GM21360 (cell line): ENCODE results near the gene ERCC6L.
"Not testable (repeated sequence)": the region's sequence is repeated elsewhere in the genome, so short reads cannot be mapped to it uniquely, and the experiment has no call there.

ENCODE experiments used
- ATAC-seq: cut with Tn5 transposase; IDR thresholded peaks from one replicate; pipeline ENCODE4 v1.9.1; 2021; ENCODE audit warnings: mild to moderate bottlenecking, moderate library complexity; ENCODE audit not compliant: unreplicated experiment

Gene ERCC6L

DNA sequence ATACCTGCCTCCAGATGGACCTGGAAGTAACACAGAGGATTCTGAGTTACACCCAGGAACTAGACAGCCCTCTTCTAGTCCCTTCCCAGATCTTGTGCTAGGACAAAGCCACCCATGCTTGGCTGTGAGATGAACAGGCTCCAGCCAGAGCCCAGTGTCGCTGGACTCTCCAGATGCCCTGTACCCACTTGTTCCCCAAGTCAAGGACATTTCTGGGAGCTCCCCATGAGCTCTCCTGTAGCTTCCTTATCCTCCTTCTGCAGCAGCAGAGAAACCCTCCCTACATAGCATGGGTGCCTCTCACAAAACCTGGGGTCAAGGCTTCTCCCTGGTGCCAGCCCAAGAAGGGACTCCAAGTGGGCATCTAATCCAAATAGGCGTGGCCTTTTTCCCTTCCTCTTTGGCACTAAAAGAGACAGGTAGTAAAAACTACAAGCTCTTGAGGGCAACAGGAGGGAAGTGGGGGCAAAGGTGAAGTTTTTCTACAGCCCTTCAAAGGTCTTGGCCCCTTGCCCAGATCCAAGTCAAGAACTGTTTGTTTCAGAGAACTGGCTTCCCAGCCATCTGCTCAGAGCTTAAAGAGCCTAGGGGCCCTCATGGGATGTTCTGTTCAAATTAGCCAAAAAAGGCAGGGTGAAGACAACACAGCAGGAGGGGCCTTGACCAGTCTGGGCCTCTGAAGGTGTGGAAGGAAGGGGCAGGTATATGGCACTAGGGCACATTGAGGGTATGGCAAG, 8.5 kb upstream of the ERCC6L start:
- ATAC-seq = no peak

DNA sequence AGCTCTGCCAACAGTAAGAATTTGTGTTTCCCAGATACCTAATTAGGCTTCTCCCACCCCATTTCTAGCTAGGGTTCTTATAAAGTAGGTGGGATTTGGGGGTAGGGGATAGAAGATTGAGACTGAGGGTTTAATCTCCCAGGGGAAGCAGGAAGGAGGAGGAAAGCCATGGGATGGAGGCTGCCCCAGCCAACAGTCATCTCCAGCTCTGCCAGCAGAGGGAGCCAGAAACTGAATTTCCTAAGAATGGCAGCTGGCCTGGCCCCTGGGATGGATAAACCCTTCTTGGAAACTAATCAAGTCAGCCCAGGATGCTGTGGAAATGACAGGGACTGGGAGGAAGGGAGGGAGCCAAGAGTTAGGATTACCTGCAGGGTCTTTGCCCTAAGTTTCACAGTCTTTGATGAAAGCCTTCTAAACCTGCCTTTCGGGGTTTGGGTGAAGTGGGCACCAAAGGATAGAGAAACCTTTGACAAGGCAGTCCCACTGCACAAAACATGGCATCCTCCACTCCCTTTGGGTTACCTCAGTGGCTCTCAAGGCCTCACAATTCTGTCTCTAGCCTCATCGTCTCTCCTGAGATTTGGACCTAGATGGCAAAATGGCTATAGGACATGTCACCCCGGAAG, 6.7 kb upstream of the ERCC6L start:
- ATAC-seq = no peak

DNA sequence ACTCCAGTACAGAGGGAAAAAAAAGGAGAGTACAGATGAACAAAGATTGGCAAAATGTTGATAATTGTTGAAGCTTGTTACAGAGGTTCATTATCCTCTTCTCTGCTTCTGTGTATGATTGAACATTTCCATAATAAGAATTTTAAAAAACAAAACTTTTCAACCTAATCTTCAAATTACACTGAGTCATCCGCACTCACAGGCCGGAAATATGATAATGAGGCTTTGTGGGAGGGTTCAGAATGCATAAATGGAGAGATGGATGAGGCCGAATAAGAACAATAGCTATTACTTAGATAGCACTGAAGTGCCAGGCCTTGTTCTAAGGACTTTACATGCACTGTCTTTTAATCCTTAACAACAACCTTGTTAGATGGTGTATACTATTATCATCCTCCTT, 4.6 kb upstream of the ERCC6L start:
- no peak for ATAC-seq

DNA sequence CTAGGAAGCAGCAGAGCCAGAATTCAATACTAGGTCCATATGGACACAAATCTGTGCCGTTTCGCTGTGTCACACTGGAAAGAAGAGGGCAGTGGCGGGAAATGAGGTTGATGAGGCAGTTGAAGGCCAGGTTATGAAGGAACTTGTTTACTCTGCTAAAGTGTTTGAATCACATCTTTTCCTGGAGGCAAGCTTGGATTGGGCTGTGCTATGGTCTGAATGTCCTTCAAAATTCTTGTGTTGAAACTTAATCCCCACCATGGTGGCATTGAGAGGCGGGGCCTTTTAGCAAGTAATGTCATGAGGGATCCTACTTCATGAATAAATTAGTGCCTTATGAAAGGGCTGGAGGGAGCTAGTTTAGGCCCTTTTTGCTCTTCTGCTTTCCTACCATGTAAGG, 2.1 kb upstream of the ERCC6L start:
- no peak for ATAC-seq

DNA sequence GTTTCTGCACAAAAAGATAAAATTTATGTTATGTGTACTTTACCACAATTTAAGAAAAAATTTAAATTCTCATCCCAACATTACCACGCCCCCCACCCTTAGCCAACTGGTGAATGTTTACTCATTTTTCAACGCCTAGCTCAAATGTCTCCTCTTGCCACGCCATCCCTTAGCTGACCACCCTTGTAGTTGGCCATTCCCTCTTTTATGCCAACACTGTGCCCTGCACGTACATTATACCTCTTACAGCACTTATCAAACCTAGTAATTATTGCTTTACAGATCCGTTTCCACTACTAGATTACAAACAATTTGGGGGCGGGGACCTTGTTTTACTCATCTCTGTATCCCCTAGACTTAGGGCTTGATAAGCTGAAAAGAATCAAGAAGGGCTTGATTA, 644 bp downstream of the ERCC6L start:
- no peak for ATAC-seq

DNA sequence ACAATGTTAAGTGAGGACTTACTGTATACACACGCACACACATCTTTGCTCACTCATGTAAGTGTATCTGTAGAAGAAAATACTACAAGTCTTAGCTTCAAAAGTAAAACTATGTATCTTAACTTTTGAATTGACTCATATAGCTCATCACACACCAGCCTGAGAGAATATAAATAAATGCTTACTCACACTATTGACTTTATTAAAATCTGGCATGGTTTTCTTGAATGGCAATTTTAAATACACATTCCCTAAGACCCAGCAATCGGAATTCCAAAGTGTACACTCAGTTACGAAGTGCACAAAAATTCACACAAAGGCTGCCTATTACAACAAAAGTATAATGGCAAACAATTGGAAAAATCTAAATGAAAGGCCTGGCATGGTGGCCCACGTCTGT, 2.0 kb downstream of the ERCC6L start:
- ATAC-seq = no peak

DNA sequence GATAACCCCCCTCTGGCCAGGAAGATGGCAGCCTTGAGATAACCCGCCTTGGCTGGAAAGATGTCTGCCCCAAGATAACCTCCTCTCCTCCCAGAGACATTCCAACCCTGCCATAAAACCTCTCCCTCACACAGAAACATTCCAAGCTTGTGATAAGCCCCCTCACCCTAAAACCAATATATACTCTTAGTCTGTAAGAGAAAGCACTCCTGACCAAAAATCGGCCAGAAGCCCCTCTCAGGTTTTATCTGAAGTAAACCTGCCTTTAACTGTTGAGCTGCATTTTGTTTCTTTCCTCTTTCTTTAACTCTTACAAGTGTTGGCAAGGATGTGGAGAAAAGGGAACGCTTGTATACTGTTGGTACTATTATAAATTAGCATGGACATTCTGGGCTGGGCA, 8.5 kb downstream of the ERCC6L start:
- ATAC-seq = no peak

DNA sequence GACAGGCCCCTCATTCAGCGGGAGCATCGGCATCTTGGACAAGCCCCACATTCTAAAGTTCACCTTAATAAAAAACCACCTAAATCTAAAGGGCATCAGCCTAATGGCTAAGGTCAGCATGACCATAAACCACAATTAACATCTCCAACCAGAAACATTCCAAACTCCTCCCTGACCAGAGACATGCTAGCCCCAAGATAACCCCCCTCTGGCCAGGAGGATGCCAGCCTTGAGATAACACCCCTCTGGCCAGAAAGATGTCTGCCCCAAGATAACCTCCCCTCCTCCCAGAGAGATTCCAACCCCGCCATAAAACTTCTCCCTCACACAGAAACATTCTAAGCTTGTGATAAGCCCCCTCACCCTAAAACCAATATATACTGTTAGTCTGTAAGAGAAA, 18.5 kb downstream of the ERCC6L start:
- not testable (repeated sequence) for ATAC-seq

DNA sequence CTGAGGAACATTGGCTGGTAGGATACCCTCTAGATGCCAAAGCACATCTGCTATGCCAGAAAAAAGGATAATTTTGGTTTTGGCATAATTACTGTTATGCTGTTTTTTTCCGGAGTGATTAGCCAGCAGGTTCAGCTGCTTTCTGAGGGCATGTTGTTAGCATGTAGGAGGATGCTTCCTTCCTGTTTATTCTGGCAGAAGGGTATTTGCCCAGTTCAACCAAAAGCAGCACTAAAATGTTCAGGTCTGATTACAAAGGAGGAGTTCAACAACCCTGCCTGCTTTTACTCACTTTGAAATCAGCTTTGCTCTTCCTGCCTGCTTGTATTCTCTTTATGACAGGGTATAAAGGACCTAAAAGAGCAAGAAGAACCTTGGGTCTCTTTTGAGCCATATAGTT, 21.9 kb downstream of the ERCC6L start:
- no peak for ATAC-seq

DNA sequence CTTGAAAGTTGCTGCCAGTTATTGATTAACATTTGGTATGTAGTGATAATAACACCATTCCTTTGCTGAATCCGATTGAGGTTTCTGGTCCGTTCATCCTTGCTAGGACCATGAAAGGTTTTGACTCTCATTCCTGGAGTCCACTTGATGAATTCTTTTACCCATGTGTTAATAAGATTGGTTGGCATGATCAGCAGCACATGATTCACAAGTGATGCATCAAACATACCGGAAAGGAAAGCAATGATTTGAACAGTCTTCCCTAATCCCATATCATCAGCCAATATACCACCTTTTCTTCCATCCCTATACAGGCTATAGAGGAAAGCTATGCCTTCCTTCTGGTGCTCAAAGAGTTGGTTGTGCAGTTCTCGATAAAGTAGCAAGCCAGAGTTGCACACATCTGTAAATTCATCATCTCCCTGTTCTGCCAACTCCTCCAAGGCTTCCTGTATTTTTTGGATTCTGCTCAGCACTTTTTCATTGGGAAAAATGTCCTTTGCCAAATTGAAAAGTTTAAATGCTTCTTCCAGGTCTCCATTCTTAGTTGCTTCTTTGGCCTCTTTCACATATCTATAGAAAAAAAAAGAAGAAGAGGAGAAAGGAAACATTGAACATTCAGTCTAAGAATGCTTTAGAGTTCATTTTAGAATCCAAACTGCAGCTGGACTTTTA, 30.6 kb downstream of the ERCC6L start:
- no peak for ATAC-seq

DNA sequence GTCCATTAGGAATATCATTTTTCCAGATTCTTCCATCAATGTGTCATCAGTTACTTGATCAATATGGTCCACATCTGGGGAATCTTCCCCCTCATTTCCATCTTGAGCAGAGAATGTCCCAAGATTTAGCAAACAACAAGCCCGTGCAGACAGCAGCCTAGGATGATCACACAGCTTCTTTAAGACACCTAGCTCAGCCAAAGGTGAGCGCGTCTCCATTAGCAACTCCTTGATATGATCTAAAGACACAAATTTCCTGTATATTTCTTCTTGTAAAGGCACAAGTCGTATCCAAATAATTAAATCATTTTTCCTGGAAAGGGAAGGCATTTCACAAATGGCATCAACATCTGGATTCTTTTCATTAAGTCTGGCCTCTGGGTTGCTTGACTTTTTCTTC, 31.5 kb downstream of the ERCC6L start:
- ATAC-seq = no peak

DNA sequence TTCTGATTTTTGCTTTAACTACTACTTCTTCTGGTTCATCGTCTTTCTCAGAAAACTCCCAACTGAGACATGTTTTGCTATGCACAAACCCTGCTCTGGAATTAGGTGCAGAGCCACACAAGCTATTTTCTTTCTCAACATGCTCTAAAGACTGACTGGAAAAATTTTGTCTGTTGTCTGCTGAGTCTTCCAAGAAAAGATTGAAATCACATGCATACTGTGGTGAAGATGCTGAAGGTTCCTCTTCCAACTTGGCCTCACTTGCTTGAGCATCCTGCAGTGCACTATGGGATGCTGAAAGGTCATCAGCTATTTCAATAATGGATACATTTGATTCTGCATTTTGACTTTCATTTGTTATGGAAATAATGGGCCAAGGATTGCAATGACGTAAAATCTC, 33.1 kb downstream of the ERCC6L start:
- ATAC-seq = no peak

DNA sequence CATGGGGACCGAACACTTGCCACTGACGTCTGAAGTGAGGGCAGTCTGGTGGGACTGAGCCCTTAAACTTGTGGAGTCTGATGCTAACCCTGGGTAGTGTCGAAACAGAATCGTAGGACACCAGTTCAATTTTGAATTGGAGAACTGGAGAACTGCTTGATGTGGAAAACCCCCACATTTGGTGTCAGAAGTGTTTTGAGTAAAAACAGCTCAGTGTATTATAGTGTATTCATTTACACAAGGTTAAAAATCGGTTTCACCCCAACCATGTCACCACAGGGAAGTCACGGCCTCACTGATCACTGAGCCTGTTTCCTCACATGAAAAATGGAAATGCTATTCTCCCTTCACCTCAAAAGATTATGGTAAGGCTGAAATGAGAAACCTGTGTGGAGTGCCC, 35.4 kb downstream of the ERCC6L start:
- no peak for ATAC-seq

DNA sequence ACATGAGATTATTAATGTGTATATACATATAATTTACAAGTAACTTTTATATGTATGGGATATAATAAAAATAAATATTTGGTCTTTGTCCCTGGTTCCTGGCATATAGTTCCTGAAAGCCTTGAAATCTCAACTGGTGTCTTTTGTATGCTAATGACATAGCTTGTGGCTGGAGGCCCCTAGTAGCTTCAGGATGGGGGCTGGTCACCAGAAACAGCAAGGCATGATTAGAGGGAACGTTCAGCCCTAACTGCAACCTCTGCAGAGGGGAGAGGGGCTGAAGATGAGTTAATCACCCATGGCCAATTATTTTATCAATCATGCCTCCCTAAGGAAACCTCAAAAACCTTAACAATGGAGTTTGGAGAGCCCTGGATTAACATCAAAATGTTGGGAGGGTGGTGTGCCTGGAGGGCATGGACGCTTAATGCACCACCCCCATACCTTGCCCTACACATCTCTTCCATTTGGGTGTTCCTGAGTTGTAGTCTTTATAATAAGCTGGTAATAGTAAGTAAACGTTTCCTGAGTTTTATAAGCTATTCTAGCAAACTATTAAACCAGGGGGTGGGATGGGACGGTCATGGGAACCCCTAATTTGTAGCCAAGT, 35.9 kb downstream of the ERCC6L start:
- ATAC-seq = no peak

DNA sequence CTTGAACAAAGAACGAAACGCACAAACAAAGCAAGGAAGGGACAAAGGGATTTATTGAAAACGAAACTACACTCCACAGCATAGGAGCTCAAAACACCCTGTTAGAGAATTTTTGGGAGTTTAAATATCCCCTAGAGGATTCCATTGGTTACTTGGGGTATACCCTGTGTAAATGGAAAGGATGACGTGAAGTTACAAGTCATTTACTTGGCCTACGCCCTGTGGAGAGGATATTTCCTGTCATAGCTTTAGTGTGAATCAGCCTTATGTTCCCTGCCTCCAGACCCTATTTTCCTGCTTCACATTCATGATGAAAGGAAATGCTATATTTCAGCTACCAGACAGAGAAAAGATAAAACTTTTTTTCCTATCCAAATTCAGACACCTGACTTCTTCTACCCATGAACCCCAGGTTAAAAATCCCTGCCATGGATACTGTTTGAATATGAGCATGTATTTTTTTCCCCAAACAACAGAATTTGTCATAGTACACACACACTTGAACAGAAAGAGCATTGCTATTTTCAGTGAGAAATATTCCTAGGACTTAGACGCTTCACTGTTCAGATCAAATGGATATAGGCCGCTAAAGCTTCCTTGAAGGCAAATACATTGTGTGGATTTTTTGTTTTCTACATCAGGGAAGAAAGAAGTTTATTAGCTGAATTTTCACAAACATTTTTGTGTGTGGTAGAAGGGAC, 36.8 kb downstream of the ERCC6L start:
- ATAC-seq = no peak

DNA sequence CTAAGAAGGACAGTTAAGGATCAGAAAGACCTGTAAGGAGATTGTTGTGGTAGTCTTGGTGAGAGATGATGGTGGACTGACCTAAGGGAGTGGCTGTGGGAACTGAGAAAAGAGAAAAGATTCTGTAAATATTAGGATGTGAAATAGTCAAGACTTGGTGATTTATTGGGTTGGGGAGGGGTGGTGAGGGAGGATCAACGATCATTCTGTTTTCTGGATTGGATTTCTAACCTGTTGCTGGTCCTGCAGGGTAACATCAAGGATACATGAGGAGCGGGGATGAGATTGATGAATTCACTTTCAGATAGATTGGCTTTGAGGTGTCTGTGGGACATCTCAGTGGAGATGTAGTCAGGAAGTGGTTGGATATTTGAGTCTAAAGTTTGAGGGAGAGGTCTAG, 55.9 kb downstream of the ERCC6L start:
- no peak for ATAC-seq

DNA sequence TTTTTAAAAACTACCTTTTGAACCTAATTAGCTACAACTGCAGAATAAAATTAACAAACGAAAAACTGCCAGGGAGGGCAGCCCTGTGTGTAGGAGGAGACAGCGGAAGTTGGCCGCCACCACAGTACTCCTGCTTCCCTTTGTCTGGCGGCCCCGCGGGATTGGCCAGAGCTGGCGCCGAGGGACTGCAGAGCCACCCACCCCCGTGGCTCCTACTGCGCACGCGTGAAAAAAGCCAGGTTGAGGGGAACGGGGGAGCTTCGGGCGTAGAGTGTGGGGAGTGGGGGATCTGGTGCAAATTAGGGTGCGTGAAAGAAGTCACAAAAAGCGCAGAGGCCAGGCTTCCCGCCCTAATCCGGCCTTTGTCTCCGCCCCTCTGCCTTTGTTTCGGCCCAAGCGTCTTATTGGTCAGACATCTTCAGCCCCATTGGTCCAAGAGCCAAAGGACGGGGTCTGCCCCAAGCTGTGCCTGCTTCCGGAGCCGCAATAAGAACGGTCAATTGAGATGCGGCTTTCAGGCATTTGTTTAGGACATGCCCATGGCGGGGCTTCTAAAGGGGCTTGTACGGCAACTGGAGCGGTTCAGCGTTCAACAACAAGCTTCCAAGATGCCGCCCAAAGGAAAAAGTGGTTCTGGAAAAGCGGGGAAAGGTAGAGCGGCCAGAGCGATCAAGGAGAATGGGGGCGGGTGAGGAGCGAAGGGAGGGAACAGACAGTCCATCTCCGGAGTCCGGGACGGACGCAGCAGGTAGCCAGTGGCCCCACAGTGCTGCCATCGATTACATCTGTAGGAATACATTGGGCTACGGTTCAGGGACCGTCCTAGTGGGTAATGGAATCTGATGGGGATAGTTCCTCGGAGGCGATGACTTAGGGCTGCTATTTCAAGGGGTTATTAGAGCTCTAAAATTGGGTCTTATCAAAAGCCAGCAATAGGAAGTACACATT, 57.4 kb downstream of the ERCC6L start, which contains the start of gene PIN4:
Gene PIN4, plus strand, starts transcription at position 580 of the 948 bp plus-strand sequence. Its CDS starts 29 bp downstream, at position 609.
- ATAC-seq = peak; percentile 94

DNA sequence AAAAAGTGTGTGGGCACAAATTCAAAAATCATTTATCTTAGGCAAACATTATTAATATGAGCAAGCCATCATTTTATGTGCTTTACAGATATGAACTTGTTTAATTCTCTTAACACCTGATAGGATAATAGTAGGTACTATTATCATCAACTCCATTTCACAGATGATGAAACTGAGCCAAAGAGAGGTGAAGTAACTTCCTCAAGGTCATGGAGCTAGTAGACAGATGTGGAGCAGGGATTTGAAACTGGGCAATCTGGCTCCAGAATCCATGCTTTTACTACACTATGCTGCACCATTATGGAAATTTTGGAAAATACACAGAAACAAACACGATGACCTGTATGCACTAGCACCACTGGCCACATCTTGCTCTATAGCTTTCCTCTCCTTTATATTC, 58.3 kb downstream of the ERCC6L start:
- ATAC-seq = no peak

DNA sequence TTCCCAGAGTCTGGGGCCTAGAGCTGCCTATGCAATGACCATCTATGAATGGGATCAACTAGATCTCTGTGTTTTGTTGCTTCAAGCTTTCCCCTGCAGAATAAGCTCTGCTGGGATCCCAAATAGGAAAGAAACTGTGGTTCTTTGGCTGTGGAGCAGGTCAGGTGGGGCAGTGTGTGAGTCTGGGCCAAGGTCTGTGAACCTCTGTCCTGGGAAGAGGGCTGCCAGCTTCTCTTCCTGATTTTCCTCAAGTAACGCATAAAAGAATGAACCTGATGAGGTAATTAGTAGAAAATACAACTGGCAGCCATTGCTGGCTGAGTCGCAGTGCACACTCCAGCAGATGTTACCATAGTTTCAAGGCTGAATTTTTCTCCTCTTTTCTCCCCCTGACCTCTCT, 61.8 kb downstream of the ERCC6L start:
- ATAC-seq = no peak

DNA sequence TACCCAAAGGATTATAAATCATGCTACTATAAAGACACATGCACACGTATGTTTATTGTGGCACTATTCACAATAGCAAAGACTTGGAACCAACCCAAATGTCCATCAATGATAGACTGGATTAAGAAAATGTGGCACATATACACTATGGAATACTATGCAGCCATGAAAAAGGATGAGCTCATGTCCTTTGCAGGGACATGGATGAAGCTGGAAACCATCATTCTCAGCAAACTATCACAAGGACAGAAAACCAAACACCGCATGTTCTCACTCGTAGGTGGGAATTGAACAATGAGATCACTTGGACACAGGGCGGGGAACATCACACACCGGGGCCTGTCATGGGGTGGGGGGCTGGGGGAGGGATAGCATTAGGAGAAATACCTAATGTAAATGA, 62.5 kb downstream of the ERCC6L start:
- ATAC-seq = not testable (repeated sequence)
